Measurements from ENCODE around the gene SHOX.
"Not testable (repeated sequence)": the region's sequence is repeated elsewhere in the genome, so short reads cannot be mapped to it uniquely, and the experiment has no call there.

Gene SHOX

DNA sequence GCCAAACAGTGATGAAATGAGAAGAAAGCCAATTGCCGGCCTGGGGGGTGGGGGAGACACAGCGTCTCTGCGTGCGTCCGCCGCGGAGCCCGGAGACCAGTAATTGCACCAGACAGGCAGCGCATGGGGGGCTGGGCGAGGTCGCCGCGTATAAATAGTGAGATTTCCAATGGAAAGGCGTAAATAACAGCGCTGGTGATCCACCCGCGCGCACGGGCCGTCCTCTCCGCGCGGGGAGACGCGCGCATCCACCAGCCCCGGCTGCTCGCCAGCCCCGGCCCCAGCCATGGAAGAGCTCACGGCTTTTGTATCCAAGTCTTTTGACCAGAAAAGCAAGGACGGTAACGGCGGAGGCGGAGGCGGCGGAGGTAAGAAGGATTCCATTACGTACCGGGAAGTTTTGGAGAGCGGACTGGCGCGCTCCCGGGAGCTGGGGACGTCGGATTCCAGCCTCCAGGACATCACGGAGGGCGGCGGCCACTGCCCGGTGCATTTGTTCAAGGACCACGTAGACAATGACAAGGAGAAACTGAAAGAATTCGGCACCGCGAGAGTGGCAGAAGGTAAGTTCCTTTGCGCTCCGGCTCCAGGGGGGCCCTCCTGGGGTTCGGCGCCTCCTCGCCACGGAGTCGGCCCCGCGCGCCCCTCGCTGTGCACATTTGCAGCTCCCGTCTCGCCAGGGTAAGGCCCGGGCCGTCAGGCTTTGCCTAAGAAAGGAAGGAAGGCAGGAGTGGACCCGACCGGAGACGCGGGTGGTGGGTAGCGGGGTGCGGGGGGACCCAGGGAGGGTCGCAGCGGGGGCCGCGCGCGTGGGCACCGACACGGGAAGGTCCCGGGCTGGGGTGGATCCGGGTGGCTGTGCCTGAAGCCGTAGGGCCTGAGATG, at the start of gene SHOX:
TSS of gene SHOX (plus strand) at position 180 of the 885 bp plus-strand sequence. CDS start at position 287, 107 bp downstream.
- DNase-seq = no peak

DNA sequence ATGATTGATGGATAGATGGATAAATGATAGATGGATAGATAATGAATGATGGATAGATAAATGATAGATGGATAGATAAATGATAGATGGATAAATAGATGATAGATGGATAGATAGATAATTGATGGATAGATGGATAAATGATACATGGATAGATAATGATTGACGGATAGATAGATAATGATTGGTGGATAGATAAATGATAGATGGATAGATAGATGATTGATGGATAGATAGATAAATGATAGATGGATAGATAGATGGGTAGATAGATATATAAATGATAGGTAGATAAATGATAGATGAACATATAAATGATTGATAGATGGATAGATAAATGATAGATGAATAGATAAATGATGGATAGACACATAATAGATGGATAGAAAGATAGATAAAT, 49.5 kb upstream of the SHOX start:
- DNase-seq = no peak

DNA sequence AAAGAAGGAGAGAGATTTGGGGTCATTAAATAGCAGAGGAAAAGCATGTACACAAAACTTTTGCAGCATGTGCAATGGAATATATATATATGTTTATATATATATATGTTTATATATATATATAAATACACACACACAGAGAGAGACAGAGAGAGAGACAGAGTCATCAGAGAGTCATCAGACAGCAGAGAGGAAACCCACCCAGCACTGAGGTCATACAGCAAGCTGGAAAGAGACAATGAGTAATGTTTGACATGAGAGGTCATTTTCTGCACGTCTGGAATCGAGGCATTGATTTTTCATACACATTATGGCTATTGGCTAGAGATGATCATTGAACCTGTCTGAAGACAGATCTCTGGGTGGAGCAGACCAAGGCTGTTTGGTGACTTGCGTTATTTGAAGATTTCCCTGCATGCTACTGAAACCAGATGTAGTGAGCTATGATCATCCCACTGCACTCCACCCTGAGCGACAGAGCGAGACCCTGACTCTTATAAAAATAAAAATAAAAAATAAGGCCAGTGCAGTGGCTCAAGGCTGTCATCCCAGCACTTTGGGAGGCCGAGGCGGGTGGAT, 48.8 kb upstream of the SHOX start:
- no peak for DNase-seq

DNA sequence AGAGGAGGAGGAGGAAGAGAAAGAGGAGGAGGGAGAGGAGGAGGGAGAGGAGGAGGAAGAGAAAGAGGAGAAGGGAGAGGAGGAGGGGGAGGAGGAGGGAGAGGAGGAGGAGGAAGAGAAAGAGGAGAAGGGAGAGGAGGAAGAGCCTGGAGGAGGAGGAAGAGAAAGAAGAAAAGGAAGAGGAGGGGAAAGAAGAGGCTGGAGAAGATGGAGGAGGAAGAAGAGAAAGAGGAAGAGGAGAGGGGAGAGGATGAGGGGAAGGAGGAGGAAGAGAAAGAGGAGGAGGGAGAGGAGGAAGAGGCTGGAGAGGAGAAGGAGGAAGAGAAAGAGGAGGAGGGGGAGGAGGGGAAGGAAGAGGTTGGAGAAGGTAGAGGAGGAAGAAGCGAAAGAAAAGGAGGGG, 46.0 kb upstream of the SHOX start:
- DNase-seq = no peak

GRCh38 chrX:585115-585808, 45.3 kb upstream of the SHOX start:
- DNase-seq = no peak

- no peak for DNase-seq
These were observed 44.2 kb upstream of the SHOX start for GRCh38 chrX:586351-586750.

GRCh38 chrX:589261-589660, 41.3 kb upstream of the SHOX start:
- DNase-seq = not testable (repeated sequence)

- no peak for DNase-seq
These were observed 39.7 kb upstream of the SHOX start for GRCh38 chrX:590693-591404.

- no peak for DNase-seq
These were observed 30.5 kb upstream of the SHOX start for GRCh38 chrX:599837-600715.

DNA sequence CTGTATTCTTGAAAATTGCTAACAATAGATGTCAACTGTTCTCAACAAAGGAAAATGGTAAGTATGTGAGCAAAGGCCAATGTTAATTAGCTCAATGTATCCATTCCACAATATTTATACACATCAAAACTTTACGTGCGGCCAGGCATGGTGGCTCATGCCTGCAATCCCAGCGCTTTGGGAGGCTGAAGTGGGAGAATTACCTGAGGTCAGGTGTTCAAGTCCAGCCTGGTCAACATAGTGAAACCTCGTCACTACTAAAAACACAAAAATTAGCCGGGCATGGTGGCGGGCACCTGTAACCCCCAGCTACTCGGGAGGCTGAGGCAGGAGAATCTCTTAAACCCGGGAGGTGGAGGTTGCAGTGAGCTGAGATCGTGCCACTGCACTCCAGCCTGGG, 27.6 kb upstream of the SHOX start:
- not testable (repeated sequence) for DNase-seq

DNA sequence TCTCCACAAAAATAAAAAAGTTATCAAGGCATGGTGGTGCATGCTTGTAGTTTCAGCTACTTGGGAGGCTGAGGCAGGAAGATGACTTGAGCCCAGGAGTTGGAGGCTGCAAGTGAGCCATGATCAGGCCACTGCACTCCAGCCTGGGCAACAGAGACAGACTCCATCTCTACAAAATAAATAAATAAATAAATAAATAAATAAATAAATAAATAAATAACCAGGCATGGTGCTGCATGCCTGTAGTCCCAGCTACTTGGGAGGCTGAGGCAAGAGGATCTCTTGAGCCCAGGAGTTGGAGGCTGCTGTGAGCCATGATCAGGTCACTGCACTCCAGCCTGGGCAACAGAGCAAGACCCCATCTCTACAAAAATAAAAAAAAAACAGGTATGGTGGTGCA, 26.0 kb upstream of the SHOX start:
- DNase-seq = not testable (repeated sequence)

- not testable (repeated sequence) for DNase-seq
These were observed 22.5 kb upstream of the SHOX start for GRCh38 chrX:608088-608487.

GRCh38 chrX:614136-614535, 16.5 kb upstream of the SHOX start:
- no peak for DNase-seq

DNA sequence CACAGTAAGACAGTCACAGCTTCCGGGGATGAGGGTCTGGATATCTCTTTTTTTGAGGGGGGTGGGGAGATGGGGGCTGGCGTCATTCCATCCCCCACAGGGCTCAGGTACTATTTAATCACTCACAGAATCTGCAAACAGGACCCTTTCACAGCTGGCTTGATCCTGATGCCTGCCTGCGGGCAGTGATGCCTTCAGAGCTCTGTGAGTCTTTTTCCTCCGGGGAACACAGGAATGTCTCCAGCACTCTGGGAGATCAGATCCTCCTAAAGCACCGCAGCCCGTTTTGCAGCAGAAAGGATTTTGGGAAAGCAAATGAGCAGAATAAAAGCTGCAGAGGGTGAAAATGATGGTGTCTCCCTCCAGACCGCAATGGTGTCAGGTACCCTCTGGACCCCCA, 13.2 kb upstream of the SHOX start:
- DNase-seq = no peak

- DNase-seq = no peak
These were observed 12.7 kb upstream of the SHOX start for GRCh38 chrX:617891-618290.

DNA sequence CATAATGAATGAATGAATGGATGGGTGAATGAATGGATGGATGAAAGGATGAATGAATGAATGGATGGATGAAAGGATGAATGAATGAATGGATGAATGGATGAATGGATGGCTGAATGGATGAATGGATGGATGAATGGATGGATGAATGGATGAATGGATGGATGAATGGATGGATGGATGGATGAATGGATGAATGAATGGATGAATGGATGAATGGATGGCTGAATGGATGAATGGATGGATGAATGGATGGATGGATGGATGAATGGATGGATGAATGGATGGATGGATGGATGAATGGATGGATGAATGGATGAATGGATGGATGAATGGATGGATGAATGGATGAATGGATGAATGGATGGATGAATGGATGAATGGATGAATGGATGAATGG, 12.3 kb upstream of the SHOX start:
- DNase-seq = not testable (repeated sequence)

- no peak for DNase-seq
These were observed 11.7 kb upstream of the SHOX start for GRCh38 chrX:618761-619450.

GRCh38 chrX:619451-619811, 11.2 kb upstream of the SHOX start:
- no peak for DNase-seq

DNA sequence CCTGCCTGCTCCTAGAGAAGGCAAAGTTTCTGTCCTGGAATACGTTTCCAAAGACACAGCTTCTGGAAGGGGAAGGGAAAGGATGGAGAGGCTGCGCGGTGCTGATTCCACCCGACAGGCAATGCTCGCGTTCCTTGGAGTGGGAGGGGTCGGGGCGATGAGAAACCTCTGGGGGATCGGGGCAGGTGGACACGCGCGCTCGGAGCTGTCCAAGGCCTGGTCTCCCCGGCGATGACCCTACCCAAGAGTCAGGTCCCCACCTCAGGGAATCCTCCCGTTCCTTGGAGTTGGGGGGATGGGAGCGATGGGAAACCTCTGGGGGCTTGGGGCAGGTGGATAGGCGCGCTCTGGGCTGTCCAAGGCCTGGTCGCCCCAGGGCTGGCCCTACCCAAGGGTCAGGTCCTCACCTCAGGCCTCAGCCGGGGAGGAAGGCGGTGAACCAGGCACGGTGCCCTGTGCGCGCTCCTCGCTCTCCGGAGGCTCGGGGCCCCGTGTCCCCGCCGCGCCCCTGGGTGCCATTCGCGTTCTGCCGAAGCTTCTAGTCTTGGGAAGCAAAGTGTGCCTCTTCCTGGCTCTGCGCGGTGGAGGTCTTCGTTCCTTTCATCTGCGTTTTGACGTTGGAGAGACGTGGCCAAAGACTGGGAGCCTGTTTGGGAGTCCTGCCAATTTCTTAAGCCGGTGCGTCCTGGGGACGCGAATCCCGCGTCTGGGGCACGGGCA, 10.6 kb upstream of the SHOX start:
- DNase-seq = no peak

DNA sequence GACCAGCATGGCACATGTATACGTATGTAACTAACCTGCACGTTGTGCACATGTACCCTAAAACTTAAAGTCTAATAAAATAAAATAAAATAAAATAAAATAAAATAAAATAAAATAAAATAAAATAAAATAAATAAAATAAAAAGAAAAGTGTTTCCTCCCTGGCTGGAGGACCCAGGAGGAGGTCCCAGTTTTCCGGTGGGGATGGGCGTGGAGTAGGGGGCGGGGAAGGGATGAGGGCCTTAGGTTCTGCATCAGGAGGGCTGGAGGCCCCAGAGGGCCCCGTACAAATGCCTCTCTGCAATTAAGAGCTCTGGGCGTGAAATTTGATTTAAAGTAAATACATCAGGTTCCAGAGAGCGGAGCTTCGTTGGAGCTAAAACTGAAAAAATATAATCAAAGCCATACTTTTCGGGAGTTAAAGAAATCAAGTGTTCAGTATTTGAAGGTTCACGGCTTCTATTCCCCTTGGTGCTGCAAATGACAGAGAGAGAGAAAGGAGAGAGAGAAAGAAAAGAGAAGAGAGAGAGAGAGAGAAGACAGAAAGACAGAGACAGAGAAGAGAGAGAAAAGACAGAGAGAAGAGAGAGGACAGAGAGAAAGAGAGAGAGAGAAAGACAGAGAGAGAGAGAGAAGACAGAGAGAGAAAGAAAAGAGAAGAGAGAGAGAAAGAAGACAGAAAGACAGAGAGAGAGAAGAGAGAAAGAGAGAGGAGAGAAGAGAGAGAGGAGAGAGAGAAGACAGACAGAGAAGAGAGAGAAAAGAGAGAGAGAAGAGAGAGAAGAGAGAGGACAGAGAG, 8.7 kb upstream of the SHOX start:
- no peak for DNase-seq
